ENCODE measurements around the gene AGO1. TPM values are rescaled to one million over a fixed set of nuclear protein-coding genes. Genes with fewer than 3 reads are reported as not detected.

AGO1 gene
- total and polyA plus RNA-seq, 2 of the 13 experiments (the other 11 are each of a cell fraction or from before 2014, with no cell fraction given), result 9.2 to 18.6 TPM

GRCh38 chr1:35844826-35845225 lies 38.2 kb upstream of the AGO1 start (continued):
- TF ChIP-seq BCL3 (CRISPR knock-in tag; IDR thresholded peaks at IDR 0.05) (no peak), AHDC1 (CRISPR knock-in tag; IDR thresholded peaks at IDR 0.05; ENCODE audit: borderline replicate concordance) (no peak)

GRCh38 chr1:35845766-35846165 lies 37.2 kb upstream of the AGO1 start:
- Histone ChIP-seq H3K4me3 (replicated peaks in 1 of 3; ENCODE audit: insufficient read depth in 1 of 3, low read depth in 2 of 3, low read length in 3 of 3) (no peak overlapping the region), H3K27ac (ENCODE audit: extremely low read length, insufficient read depth, low read length) (no peak overlapping the region), H2AFZ (ENCODE audit: low read length) (no peak overlapping the region), H3K79me2 (ENCODE audit: insufficient read depth, low read length) (no peaks in the 10 kb centered on the region), H3K27me3 (ENCODE audit: control insufficient read depth in 1 of 2, insufficient read depth in 2 of 2, low read length in 2 of 2) (no peaks in the 10 kb centered on the region), H3K9me3 (ENCODE audit: low read length) (no peaks in the 10 kb centered on the region), H3K9ac (ENCODE audit: insufficient read depth, low read depth, low read length) (no peak overlapping the region), H3K36me3 (replicated peaks in 1 of 2; ENCODE audit: control insufficient read depth in 1 of 2, insufficient read depth in 2 of 2, low read length in 2 of 2) (peaks cover 4 to 27% of the 10 kb centered on the region in 2 experiments; a peak in 3 of 5 replicates), H4K20me1 (ENCODE audit: insufficient read depth, low read length) (no peaks in the 10 kb centered on the region), H3K4me2 (ENCODE audit: low read depth, low read length) (no peak overlapping the region), H3K4me1 (ENCODE audit: insufficient read depth, low read length) (no peaks in the 10 kb centered on the region)
- ATAC-seq, result no peak
- DNase-seq (ENCODE audit: low spot score), result no peak
- in situ Hi-C loops (cut with HindIII; ENCODE audit: extremely low pct_ligation_motif_present, low pct_unique_long_range_greater_than_20kb), result no loop called here
- POLR2A ChIA-PET, result no interaction called here
- CTCF ChIA-PET (ENCODE audit: low intra/inter-chr PET ratio, low total read pairs), result no interaction called here
- FAIRE-seq, result no peak
- WGBS (ENCODE audit: low lambda C conversion rate), result 87% methylated on average over 1 of the region's 1 CpG
- TF ChIP-seq ZNF740 (CRISPR knock-in tag; IDR thresholded peaks at IDR 0.05), result no peak
- TF ChIP-seq ZNF225 (CRISPR knock-in tag; IDR thresholded peaks at IDR 0.05), result no peak
- no peak for TF ChIP-seq ZNF331 (CRISPR knock-in tag; IDR thresholded peaks at IDR 0.05)
- intact Hi-C loops (cut with micrococcal nuclease; ENCODE audit: unreplicated experiment), result no loop called here
- BruUV-seq (replicated peaks), result no TSS peak
